Neuronal stem cell (in vitro differentiated cells): ENCODE data around the gene SUSD1.

ENCODE experiments used
- DNase-seq: peaks from one replicate; pipeline ENCODE4 v3.0.0-alpha.2; 2013; ENCODE audit warnings: low spot score
- H2AFZ ChIP-seq: one replicate; pipeline ENCODE4 v1.6.1; 2013; ENCODE audit warnings: mild to moderate bottlenecking, low read length, inconsistent platforms
- H2AK5ac ChIP-seq: 2 replicates; pipeline ENCODE4 v1.6.1; 2013; ENCODE audit warnings: low read depth, mild to moderate bottlenecking, inconsistent platforms, low read length, moderate library complexity, mixed read lengths
- H2BK120ac ChIP-seq: 2 replicates; pipeline ENCODE4 v1.6.1; 2013; ENCODE audit warnings: low read depth, mild to moderate bottlenecking, inconsistent platforms, low read length, moderate library complexity, mixed read lengths
- H2BK12ac ChIP-seq: one replicate; pipeline ENCODE4 v1.6.1; 2013; ENCODE audit warnings: low read length, inconsistent platforms
- H2BK15ac ChIP-seq: 2 replicates; pipeline ENCODE4 v1.6.1; 2013; ENCODE audit warnings: mild to moderate bottlenecking, low read length, inconsistent platforms, mixed read lengths
- H2BK5ac ChIP-seq: one replicate; pipeline ENCODE4 v1.6.1; 2013; ENCODE audit warnings: inconsistent platforms, mild to moderate bottlenecking, low read length, moderate library complexity
- H3K14ac ChIP-seq: one replicate; pipeline ENCODE4 v1.6.1; 2013; ENCODE audit warnings: low read length, inconsistent platforms
- H3K18ac ChIP-seq: 2 replicates; pipeline ENCODE4 v1.6.1; 2013; ENCODE audit warnings: low read length, inconsistent platforms
- H3K23ac ChIP-seq: 2 replicates; pipeline ENCODE4 v1.6.1; 2013; ENCODE audit warnings: low read depth, mild to moderate bottlenecking, mixed read lengths, low read length, inconsistent platforms; ENCODE audit not compliant: poor library complexity
- H3K27ac ChIP-seq: replicated peaks from 3 replicates; pipeline ENCODE4 v1.5.1; 2013; ENCODE audit warnings: low read length, inconsistent platforms
- H3K27me3 ChIP-seq, 3 experiments: 2 replicates each; pipeline ENCODE4 v1.6.1; 2013; ENCODE audit warnings: low read length in 3 of 3, mild to moderate bottlenecking in 2 of 3, inconsistent platforms in 1 of 3, low read depth in 1 of 3, mixed read lengths in 1 of 3, moderate library complexity in 1 of 3; ENCODE audit not compliant: control insufficient read depth in 3 of 3, insufficient read depth in 3 of 3
- H3K36me3 ChIP-seq, 2 donors: replicated peaks in 1 of 2; 2 replicates each; pipeline ENCODE4 v1.6.1; 2013; ENCODE audit warnings: low read length in 2 of 2; ENCODE audit not compliant: control insufficient read depth in 2 of 2, insufficient read depth in 2 of 2
- H3K4ac ChIP-seq: 2 replicates; pipeline ENCODE4 v1.6.1; 2013; ENCODE audit warnings: inconsistent platforms, mild to moderate bottlenecking, low read length, moderate library complexity
- H3K4me1 ChIP-seq, 2 donors: 1 replicate in 1 of 2; 2 replicates in 1 of 2; pipeline ENCODE4 v1.6.1; 2013; ENCODE audit warnings: low read length in 2 of 2, low read depth in 1 of 2; ENCODE audit not compliant: control insufficient read depth in 2 of 2, insufficient read depth in 1 of 2
- H3K4me2 ChIP-seq: one replicate; pipeline ENCODE4 v1.6.1; 2013; ENCODE audit warnings: mild to moderate bottlenecking, low read length, inconsistent platforms; ENCODE audit not compliant: insufficient read depth, poor library complexity, severe bottlenecking
- H3K4me3 ChIP-seq, 2 donors: 2 replicates each; pipeline ENCODE4 v1.5.1; 2013; ENCODE audit warnings: low read length in 2 of 2, mild to moderate bottlenecking in 2 of 2, inconsistent platforms in 1 of 2, moderate library complexity in 1 of 2
- H3K79me1 ChIP-seq: one replicate; pipeline ENCODE4 v1.6.1; 2013; ENCODE audit warnings: low read depth, mild to moderate bottlenecking, inconsistent platforms, low read length, moderate library complexity
- H3K9ac ChIP-seq: one replicate; pipeline ENCODE4 v1.6.1; 2013; ENCODE audit warnings: mild to moderate bottlenecking, low read depth, low read length, inconsistent platforms; ENCODE audit not compliant: poor library complexity
- H3K9me3 ChIP-seq, 2 donors: replicated peaks in 1 of 2; 2 replicates each; pipeline versions ENCODE3 to v1.6.1; 2013; ENCODE audit warnings: low read length in 2 of 2, mild to moderate bottlenecking in 2 of 2, inconsistent platforms in 1 of 2, low read depth in 1 of 2, mixed read lengths in 1 of 2, moderate library complexity in 1 of 2; ENCODE audit not compliant: control insufficient read depth in 2 of 2, insufficient read depth in 1 of 2
- H4K8ac ChIP-seq: one replicate; pipeline ENCODE4 v1.6.1; 2013; ENCODE audit warnings: low read depth, mild to moderate bottlenecking, inconsistent platforms, low read length, moderate library complexity
- H4K91ac ChIP-seq: one replicate; pipeline ENCODE4 v1.6.1; 2013; ENCODE audit warnings: low read length, low read depth, mild to moderate bottlenecking, inconsistent platforms; ENCODE audit not compliant: poor library complexity
- WGBS, 2 donors: extraction: QIAGEN DNeasy Blood & Tissue Kit; methylation state at CpG; one replicate each; pipeline ENCODE4 v1.1.7; 2013; ENCODE audit warnings: missing lambda C conversion rate in 2 of 2, mixed read lengths in 1 of 2; ENCODE audit not compliant: insufficient read length in 2 of 2, insufficient replicate concordance in 1 of 2; ENCODE audit errors: extremely low coverage in 2 of 2; 5-methylcytosine and 5-hydroxymethylcytosine counted together

SUSD1 gene

GRCh38 chr9:112011051-112011620 lies 164.0 kb downstream of the SUSD1 start:
- Histone ChIP-seq H3K27ac (no peak overlapping the region), H3K36me3 (no peaks in the 10 kb centered on the region), H3K9ac (no peak overlapping the region), H3K9me3 (no peaks in the 10 kb centered on the region), H4K8ac (no peak overlapping the region), H3K4me3 (no peak overlapping the region), H3K18ac (no peak overlapping the region), H4K91ac (no peak overlapping the region), H3K4me1 (peaks cover 0 to 8% of the 10 kb centered on the region in 2 donors), H3K14ac (no peak overlapping the region), H3K27me3 (peaks cover 0 to 5% (median 0%) of the 10 kb centered on the region in 3 experiments), H2BK120ac (no peak overlapping the region), H2BK12ac (no peak overlapping the region), H2AK5ac (no peak overlapping the region), H3K23ac (no peak overlapping the region), H2AFZ (no peak overlapping the region), H2BK15ac (no peak overlapping the region), H2BK5ac (no peak overlapping the region), H3K4me2 (no peak overlapping the region), H3K79me1 (no peaks in the 10 kb centered on the region), H3K4ac (no peak overlapping the region)
- WGBS, 2 donors, result no CpG with 5 or more reads among the region's 3 CpGs
- DNase-seq, result no peak

GRCh38 chr9:112010537-112010936 lies 164.6 kb downstream of the SUSD1 start:
- DNase-seq, result no peak
- H2AFZ ChIP-seq, result no peak overlapping the region
- H3K4ac ChIP-seq, result no peak overlapping the region
- H3K79me1 ChIP-seq, result no peaks in the 10 kb centered on the region
- H3K36me3 ChIP-seq, result no peaks in the 10 kb centered on the region
- H2BK120ac ChIP-seq, result no peak overlapping the region
- no peak overlapping the region for H3K4me3 ChIP-seq
- H3K23ac ChIP-seq, result no peak overlapping the region
- H4K91ac ChIP-seq, result no peak overlapping the region
- no peak overlapping the region for H4K8ac ChIP-seq
- H3K9ac ChIP-seq, result no peak overlapping the region
- H3K4me2 ChIP-seq, result no peak overlapping the region
- no peak overlapping the region for H3K27ac ChIP-seq
- H2BK5ac ChIP-seq, result no peak overlapping the region
- no peak overlapping the region for H2BK12ac ChIP-seq
- no peak overlapping the region for H3K14ac ChIP-seq
- no peak overlapping the region for H2BK15ac ChIP-seq
- H3K27me3 ChIP-seq, result peaks cover 0 to 5% (median 0%) of the 10 kb centered on the region in 3 experiments
- no peak overlapping the region for H3K18ac ChIP-seq
- H2AK5ac ChIP-seq, result no peak overlapping the region
- H3K9me3 ChIP-seq, result no peaks in the 10 kb centered on the region
- H3K4me1 ChIP-seq, result peaks cover 0 to 13% of the 10 kb centered on the region in 2 donors

- H3K36me3 ChIP-seq, result no peaks in the 10 kb centered on the region
- H3K4me1 ChIP-seq, result peaks cover 0 to 14% of the 10 kb centered on the region in 2 donors
- H3K4me2 ChIP-seq, result no peak overlapping the region
- no peak for DNase-seq
- no peak overlapping the region for H4K8ac ChIP-seq
- no peak overlapping the region for H2AFZ ChIP-seq
- H2AK5ac ChIP-seq, result no peak overlapping the region
- no peak overlapping the region for H4K91ac ChIP-seq
- no peak overlapping the region for H2BK12ac ChIP-seq
- no peak overlapping the region for H3K23ac ChIP-seq
- H3K14ac ChIP-seq, result no peak overlapping the region
- H3K18ac ChIP-seq, result no peak overlapping the region
- no peak overlapping the region for H3K4ac ChIP-seq
- no peak overlapping the region for H3K4me3 ChIP-seq
- no peak overlapping the region for H3K9ac ChIP-seq
- H2BK120ac ChIP-seq, result no peak overlapping the region
- no peak overlapping the region for H3K27ac ChIP-seq
- H2BK15ac ChIP-seq, result no peak overlapping the region
- no CpG with 5 or more reads among the region's 3 CpGs for WGBS, 2 donors
- no peaks in the 10 kb centered on the region for H3K9me3 ChIP-seq
- H3K27me3 ChIP-seq, result peaks cover 0 to 5% (median 0%) of the 10 kb centered on the region in 3 experiments
- H2BK5ac ChIP-seq, result no peak overlapping the region
- H3K79me1 ChIP-seq, result no peaks in the 10 kb centered on the region
Observed at GRCh38 chr9:112009656-112010055, 165.4 kb downstream of the SUSD1 start.

GRCh38 chr9:112007575-112008240 lies 167.4 kb downstream of the SUSD1 start:
- no peak overlapping the region for H2BK12ac ChIP-seq
- H3K27me3 ChIP-seq, result peaks cover 0 to 5% (median 0%) of the 10 kb centered on the region in 3 experiments
- H3K4me3 ChIP-seq, result no peak overlapping the region
- no peak overlapping the region for H2AK5ac ChIP-seq
- no peaks in the 10 kb centered on the region for H3K79me1 ChIP-seq
- no peak overlapping the region for H2BK5ac ChIP-seq
- H4K91ac ChIP-seq, result no peak overlapping the region
- no peak overlapping the region for H2BK120ac ChIP-seq
- H3K4me1 ChIP-seq, result peaks cover 0 to 14% of the 10 kb centered on the region in 2 donors
- H3K9ac ChIP-seq, result no peak overlapping the region
- H3K4me2 ChIP-seq, result no peak overlapping the region
- no peak for DNase-seq
- WGBS, 2 donors, result no CpG with 5 or more reads among the region's 6 CpGs
- H3K9me3 ChIP-seq, result no peaks in the 10 kb centered on the region
- no peaks in the 10 kb centered on the region for H3K36me3 ChIP-seq
- H3K18ac ChIP-seq, result no peak overlapping the region
- H3K14ac ChIP-seq, result no peak overlapping the region
- no peak overlapping the region for H4K8ac ChIP-seq
- no peak overlapping the region for H2AFZ ChIP-seq
- H3K23ac ChIP-seq, result no peak overlapping the region
- H3K27ac ChIP-seq, result no peak overlapping the region
- H2BK15ac ChIP-seq, result no peak overlapping the region
- no peak overlapping the region for H3K4ac ChIP-seq
